IMR-90 (cell line): ENCODE data around the gene ADGRD1. TPM values are rescaled to one million over a fixed set of nuclear protein-coding genes. Genes with fewer than 3 reads are reported as not detected.

Experiments
- ATAC-seq: fragments of 200-7000 bp; cut with Tn5 transposase; 2 replicates; pipeline ENCODE4 v1.9.1; 2020; ENCODE audit warnings: low read depth, mild to moderate bottlenecking, moderate library complexity
- BruUV-seq: library from RNA; stranded (reverse); fragments of 400-500 nt; replicated peaks from 2 replicates; lab custom pipeline; 2021; lab: Mats Ljungman, UMichigan
- CTCF ChIA-PET: fragments of 300-600 bp; formaldehyde crosslinking; extraction: SDS; loops from one replicate; lab custom pipeline; 2021; ENCODE audit warnings: antibody characterized with exemption; lab: Yijun Ruan, JAX
- POLR2A ChIA-PET: fragments of 300-600 bp; sonication (Branson Sonifier 250); formaldehyde crosslinking; loops from one replicate; lab custom pipeline; 2022; ENCODE audit warnings: antibody characterized with exemption; ENCODE audit not compliant: unreplicated experiment; lab: Charles Lee
- DNase-seq: peaks from one replicate; pipeline ENCODE4 v3.0.0; 2013
- H2AFZ ChIP-seq: replicated peaks from 2 replicates; pipeline ENCODE3; 2013; ENCODE audit warnings: low read length, mild to moderate bottlenecking; ENCODE audit not compliant: poor library complexity
- H2AK5ac ChIP-seq: 2 replicates; pipeline ENCODE4 v1.6.1; 2013; ENCODE audit warnings: low read depth, low read length, inconsistent platforms
- H2AK9ac ChIP-seq: replicated peaks from 2 replicates; pipeline ENCODE3; 2013; ENCODE audit warnings: mild to moderate bottlenecking, low read depth, low read length, moderate library complexity; ENCODE audit not compliant: poor library complexity
- H2BK120ac ChIP-seq: 2 replicates; pipeline ENCODE4 v1.6.1; 2013; ENCODE audit warnings: low read depth, low read length, inconsistent platforms
- H2BK15ac ChIP-seq: 3 replicates; pipeline ENCODE4 v1.6.1; 2013; ENCODE audit warnings: low read depth, low read length, inconsistent platforms
- H2BK20ac ChIP-seq: 2 replicates; pipeline ENCODE4 v1.6.1; 2013; ENCODE audit warnings: low read depth, mild to moderate bottlenecking, inconsistent platforms, low read length, moderate library complexity
- H2BK5ac ChIP-seq: 2 replicates; pipeline ENCODE4 v1.6.1; 2013; ENCODE audit warnings: mild to moderate bottlenecking, low read depth, low read length, inconsistent platforms; ENCODE audit not compliant: poor library complexity, severe bottlenecking
- H3K14ac ChIP-seq: replicated peaks from 2 replicates; pipeline ENCODE4 v1.6.1; 2013; ENCODE audit warnings: low read depth, low read length, inconsistent platforms
- H3K18ac ChIP-seq: 2 replicates; pipeline ENCODE4 v1.6.1; 2013; ENCODE audit warnings: low read depth, low read length, control low read depth
- H3K23ac ChIP-seq: 2 replicates; pipeline ENCODE4 v1.6.1; 2013; ENCODE audit warnings: low read depth, low read length, inconsistent platforms
- H3K27ac ChIP-seq: 2 replicates; pipeline ENCODE4 v1.5.1; 2013; ENCODE audit warnings: mild to moderate bottlenecking, control low read depth, low read length; ENCODE audit not compliant: insufficient read depth
- H3K27me3 ChIP-seq: 2 replicates; pipeline ENCODE4 v1.6.1; 2013; ENCODE audit warnings: low read length; ENCODE audit not compliant: control insufficient read depth, insufficient read depth
- H3K36me3 ChIP-seq: 2 replicates; pipeline ENCODE4 v1.6.1; 2013; ENCODE audit warnings: low read length, mixed read lengths; ENCODE audit not compliant: control insufficient read depth, insufficient read depth
- H3K4ac ChIP-seq: 2 replicates; pipeline ENCODE4 v1.6.1; 2013; ENCODE audit warnings: low read depth, low read length, inconsistent platforms
- H3K4me1 ChIP-seq: 2 replicates; pipeline ENCODE4 v1.6.1; 2013; ENCODE audit warnings: low read length, mixed read lengths; ENCODE audit not compliant: control insufficient read depth, insufficient read depth
- H3K4me2 ChIP-seq: 2 replicates; pipeline ENCODE4 v1.6.1; 2013; ENCODE audit warnings: low read depth, mild to moderate bottlenecking, control low read depth, low read length, moderate library complexity
- H3K4me3 ChIP-seq: 2 replicates; pipeline ENCODE4 v1.5.1; 2013; ENCODE audit warnings: low read depth, mild to moderate bottlenecking, control low read depth, low read length, moderate library complexity; ENCODE audit not compliant: insufficient read depth
- H3K56ac ChIP-seq: 2 replicates; pipeline ENCODE4 v1.6.1; 2013; ENCODE audit warnings: low read length, inconsistent platforms; ENCODE audit not compliant: insufficient read depth; ENCODE audit errors: extremely low read depth
- H3K79me1 ChIP-seq, 2 experiments: 2 replicates each; pipeline ENCODE4 v1.6.1; 2013; ENCODE audit warnings: low read length in 2 of 2, inconsistent platforms in 1 of 2, low read depth in 1 of 2
- H3K9ac ChIP-seq: 2 replicates; pipeline ENCODE4 v1.6.1; 2013; ENCODE audit warnings: low read depth, low read length, control low read depth
- H3K9me1 ChIP-seq: 2 replicates; pipeline ENCODE4 v1.6.1; 2013; ENCODE audit warnings: low read length, inconsistent platforms; ENCODE audit not compliant: insufficient read depth
- H3K9me3 ChIP-seq: 2 replicates; pipeline ENCODE4 v1.6.1; 2013; ENCODE audit warnings: low read length; ENCODE audit not compliant: control insufficient read depth, insufficient read depth
- H4K20me1 ChIP-seq: 2 replicates; pipeline ENCODE4 v1.6.1; 2013; ENCODE audit warnings: low read length, inconsistent platforms; ENCODE audit not compliant: insufficient read depth
- H4K5ac ChIP-seq: 2 replicates; pipeline ENCODE4 v1.6.1; 2013; ENCODE audit warnings: mild to moderate bottlenecking, low read depth, low read length, control low read depth
- H4K8ac ChIP-seq, 2 experiments: 2 replicates each; pipeline ENCODE4 v1.6.1; 2013; ENCODE audit warnings: low read depth in 2 of 2, low read length in 2 of 2, control low read depth in 1 of 2, inconsistent platforms in 1 of 2
- H4K91ac ChIP-seq: 2 replicates; pipeline ENCODE4 v1.6.1; 2013; ENCODE audit warnings: low read depth, low read length, inconsistent platforms; ENCODE audit not compliant: insufficient read depth
- CHD1 ChIP-seq: IDR thresholded peaks from 2 replicates; pipeline ENCODE4 v1.6.1; 2012; ENCODE audit warnings: low read depth, low read length, improper control_type of control experiment
- MAFK ChIP-seq: IDR thresholded peaks from 2 replicates; pipeline ENCODE4 v1.6.1; 2012; ENCODE audit warnings: low read depth, low read length, improper control_type of control experiment
- WGBS, 2 experiments: methylation state at CpG; one replicate each; pipeline versions ENCODE4 v1.1.5 to v1.1.7; 2013; ENCODE audit warnings: missing lambda C conversion rate in 2 of 2; ENCODE audit not compliant: insufficient read length in 1 of 2; ENCODE audit errors: extremely low coverage in 2 of 2; 5-methylcytosine and 5-hydroxymethylcytosine counted together
- dilution Hi-C: fragments of 300-500 bp; cut with HindIII; formaldehyde crosslinking; loops from one replicate; pipeline ENCODE4 v1.14.3; 2018; ENCODE audit warnings: low sequenced_read_pairs; ENCODE audit not compliant: unreplicated experiment
- in situ Hi-C: fragments of 300-500 bp; cut with MboI; formaldehyde crosslinking; loops from 3 replicates; pipeline ENCODE4 v1.14.3; 2019; ENCODE audit warnings: low sequenced_read_pairs, inconsistent platforms, mixed read lengths
- intact Hi-C: fragments of 100-400 bp; cut with micrococcal nuclease; formaldehyde crosslinking; loops from 2 replicates; pipeline ENCODE4 v1.10.0; 2022
- polyA plus RNA-seq, 3 experiments: library from polyadenylated mRNA; depleted of rRNA; stranded (reverse); fragments of >200 nt; gene quantifications; 2 replicates each; pipeline ENCODE4 v1.2.3, GENCODE V29; 2012; ENCODE audit warnings: low replicate concordance in 1 of 3
- total RNA-seq: library from RNA; depleted of rRNA; stranded (reverse); fragments of >200 nt; gene quantifications from 2 replicates; pipeline ENCODE4 v1.2.3, GENCODE V29; 2012
- TF ChIP-seq, protein P1 (sequence below): fragments of 150-350 bp; IDR thresholded peaks from 2 replicates; pipeline ENCODE4 v1.6.1; 2017; ENCODE audit warnings: mild to moderate bottlenecking, antibody characterized with exemption, low read length, low read depth

Gene ADGRD1
- total and polyA plus RNA-seq, 2 of the 4 experiments (the other 2 are of a cell fraction) = not detected

DNA sequence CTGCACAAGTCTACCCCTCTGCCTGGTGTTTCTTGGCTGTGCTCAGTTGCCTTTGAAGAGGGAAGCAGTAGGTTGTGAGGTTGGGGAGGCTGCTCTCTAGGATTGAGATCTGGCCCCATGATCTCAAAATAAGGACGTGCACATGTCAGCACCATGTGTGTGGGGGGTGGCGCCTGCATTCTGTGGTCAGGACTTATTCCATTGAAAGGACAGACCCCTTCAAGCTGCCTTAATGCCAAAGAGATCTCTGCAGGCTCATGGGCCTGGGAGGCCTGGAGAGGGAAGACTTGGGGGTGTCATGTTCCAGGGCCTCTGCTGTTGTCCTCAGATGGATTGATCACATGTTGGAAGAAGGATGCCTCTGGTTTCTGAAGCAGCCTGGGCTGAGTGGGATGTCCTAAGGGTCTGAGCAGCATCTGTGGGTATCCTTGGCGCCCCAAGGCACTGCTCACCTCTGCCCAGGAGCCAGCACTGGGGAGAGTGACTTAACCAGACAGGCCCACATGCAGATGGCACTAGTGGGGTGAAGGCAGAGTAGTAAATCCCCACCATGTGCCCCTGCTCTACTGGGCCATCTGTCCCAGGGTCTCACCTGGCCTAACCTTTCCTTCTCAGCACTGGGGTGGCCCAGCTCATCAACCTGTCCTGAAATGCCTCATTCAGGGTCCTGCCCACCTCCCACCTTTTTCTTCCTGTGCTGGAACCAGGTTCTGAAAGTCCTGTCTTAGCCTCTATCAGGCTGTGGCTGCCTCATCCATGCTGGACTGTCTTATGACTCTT, 118.9 kb downstream of the ADGRD1 start:
- dilution Hi-C loops (no loop called here), intact Hi-C loops (no loop called here), in situ Hi-C loops (no loop called here)
- H3K4me3 ChIP-seq = no peak overlapping the region
- H3K36me3 ChIP-seq = no peaks in the 10 kb centered on the region
- no peak overlapping the region for H4K8ac ChIP-seq
- H3K56ac ChIP-seq = no peak overlapping the region
- no peak overlapping the region for H2BK5ac ChIP-seq
- H3K4me2 ChIP-seq = no peak overlapping the region
- H3K79me1 ChIP-seq = no peaks in the 10 kb centered on the region
- no peak overlapping the region for H2AK9ac ChIP-seq
- no peak for ATAC-seq
- H3K9ac ChIP-seq = no peak overlapping the region
- no peak overlapping the region for H2AK5ac ChIP-seq
- H3K9me1 ChIP-seq = no peaks in the 10 kb centered on the region
- H4K91ac ChIP-seq = no peak overlapping the region
- POLR2A ChIA-PET = no interaction called here
- H3K23ac ChIP-seq = no peak overlapping the region
- 60% methylated on average over 1 of the region's 3 CpGs; no CpG with 5 or more reads in 1 of the 2 experiments for WGBS, 2 experiments
- BruUV-seq = no TSS peak
- H3K18ac ChIP-seq = no peak overlapping the region
- no peaks in the 10 kb centered on the region for H3K4me1 ChIP-seq
- no peaks in the 10 kb centered on the region for H4K20me1 ChIP-seq
- H3K14ac ChIP-seq = no peak overlapping the region
- peaks cover 41% of the 10 kb centered on the region for H3K9me3 ChIP-seq
- TF ChIP-seq CHD1 = no peak
- TF ChIP-seq, protein P1, sequence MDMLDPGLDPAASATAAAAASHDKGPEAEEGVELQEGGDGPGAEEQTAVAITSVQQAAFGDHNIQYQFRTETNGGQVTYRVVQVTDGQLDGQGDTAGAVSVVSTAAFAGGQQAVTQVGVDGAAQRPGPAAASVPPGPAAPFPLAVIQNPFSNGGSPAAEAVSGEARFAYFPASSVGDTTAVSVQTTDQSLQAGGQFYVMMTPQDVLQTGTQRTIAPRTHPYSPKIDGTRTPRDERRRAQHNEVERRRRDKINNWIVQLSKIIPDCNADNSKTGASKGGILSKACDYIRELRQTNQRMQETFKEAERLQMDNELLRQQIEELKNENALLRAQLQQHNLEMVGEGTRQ = no peak
- TF ChIP-seq MAFK = no peak
- CTCF ChIA-PET = no interaction called here
- H4K5ac ChIP-seq = no peak overlapping the region
- H2BK15ac ChIP-seq = no peak overlapping the region
- H2BK20ac ChIP-seq = no peak overlapping the region
- H3K4ac ChIP-seq = no peak overlapping the region
- no peaks in the 10 kb centered on the region for H3K27me3 ChIP-seq
- no peak overlapping the region for H2AFZ ChIP-seq
- no peak overlapping the region for H2BK120ac ChIP-seq
- no peak overlapping the region for H3K27ac ChIP-seq
- no peak for DNase-seq
